ENCODE measurements around the gene FAM43A.

Gene FAM43A

GRCh38 chr3:194705227-194705626 lies 19.5 kb downstream of the FAM43A start:
- DNase-seq (ENCODE audit: insufficient read length, low spot score) (no peak), FAIRE-seq (no peak)

GRCh38 chr3:194705761-194706160 lies 20.1 kb downstream of the FAM43A start:
- FAIRE-seq (no peak), DNase-seq (ENCODE audit: insufficient read length, low spot score) (no peak)

GRCh38 chr3:194707147-194707540 lies 21.5 kb downstream of the FAM43A start:
- FAIRE-seq = no peak
- no peak for DNase-seq (ENCODE audit: insufficient read length, low spot score)

- FAIRE-seq = no peak
- no peak for DNase-seq (ENCODE audit: insufficient read length, low spot score)
Measured at GRCh38 chr3:194711286-194711685, 25.6 kb downstream of the FAM43A start.

GRCh38 chr3:194711913-194712312 lies 26.2 kb downstream of the FAM43A start:
- no peak for FAIRE-seq

GRCh38 chr3:194713299-194714136 lies 27.8 kb downstream of the FAM43A start:
- no peak for FAIRE-seq
- no peak for DNase-seq (ENCODE audit: insufficient read length, low spot score)

More at GRCh38 chr3:194711913-194712312, 26.2 kb downstream of the FAM43A start:
- DNase-seq (ENCODE audit: insufficient read length, low spot score) = no peak

- FAIRE-seq = no peak
- DNase-seq (ENCODE audit: insufficient read length, low spot score) = no peak
Measured at GRCh38 chr3:194714137-194714455, 28.4 kb downstream of the FAM43A start.

- FAIRE-seq = no peak
- DNase-seq (ENCODE audit: insufficient read length, low spot score) = no peak
Measured at GRCh38 chr3:194714564-194714963, 28.9 kb downstream of the FAM43A start.

GRCh38 chr3:194715022-194715800 lies 29.5 kb downstream of the FAM43A start:
- FAIRE-seq (no peak), DNase-seq (ENCODE audit: insufficient read length, low spot score) (no peak)

- DNase-seq (ENCODE audit: insufficient read length, low spot score) (no peak), FAIRE-seq (no peak)
Measured at GRCh38 chr3:194718079-194718478, 32.4 kb downstream of the FAM43A start.

- FAIRE-seq = no peak
- no peak for DNase-seq (ENCODE audit: insufficient read length, low spot score)
Measured at GRCh38 chr3:194720048-194720447, 34.4 kb downstream of the FAM43A start.

GRCh38 chr3:194723846-194724618 lies 38.3 kb downstream of the FAM43A start:
- FAIRE-seq (no peak), DNase-seq (ENCODE audit: insufficient read length, low spot score) (no peak)

- FAIRE-seq (no peak), DNase-seq (ENCODE audit: insufficient read length, low spot score) (no peak)
Measured at GRCh38 chr3:194725346-194725745, 39.7 kb downstream of the FAM43A start.

GRCh38 chr3:194727435-194728128 lies 41.9 kb downstream of the FAM43A start:
- FAIRE-seq (no peak), DNase-seq (ENCODE audit: insufficient read length, low spot score) (no peak)

- no peak for DNase-seq (ENCODE audit: insufficient read length, low spot score)
- no peak for FAIRE-seq
Measured at GRCh38 chr3:194728986-194729385, 43.3 kb downstream of the FAM43A start.

GRCh38 chr3:194730365-194730764 lies 44.7 kb downstream of the FAM43A start:
- FAIRE-seq = no peak
- DNase-seq (ENCODE audit: insufficient read length, low spot score) = no peak

- FAIRE-seq (no peak), DNase-seq (ENCODE audit: insufficient read length, low spot score) (no peak)
Measured at GRCh38 chr3:194731506-194732073, 45.9 kb downstream of the FAM43A start.

GRCh38 chr3:194732617-194733016 lies 46.9 kb downstream of the FAM43A start:
- DNase-seq (ENCODE audit: insufficient read length, low spot score) = no peak
- FAIRE-seq = no peak

- DNase-seq (ENCODE audit: insufficient read length, low spot score) (no peak), FAIRE-seq (no peak)
Measured at GRCh38 chr3:194736277-194736895, 50.7 kb downstream of the FAM43A start.

Measured in GM19239 (cell line).